Measurements from ENCODE around the gene SPART. TPM values are rescaled to one million over a fixed set of nuclear protein-coding genes. Genes with fewer than 3 reads are reported as not detected.
"Not testable (repeated sequence)": the region's sequence is repeated elsewhere in the genome, so short reads cannot be mapped to it uniquely, and the experiment has no call there.

The SPART gene
- total RNA-seq, 4 donors from 2014 or later, result 14.1 to 27.6 (median 18.2) TPM

DNA sequence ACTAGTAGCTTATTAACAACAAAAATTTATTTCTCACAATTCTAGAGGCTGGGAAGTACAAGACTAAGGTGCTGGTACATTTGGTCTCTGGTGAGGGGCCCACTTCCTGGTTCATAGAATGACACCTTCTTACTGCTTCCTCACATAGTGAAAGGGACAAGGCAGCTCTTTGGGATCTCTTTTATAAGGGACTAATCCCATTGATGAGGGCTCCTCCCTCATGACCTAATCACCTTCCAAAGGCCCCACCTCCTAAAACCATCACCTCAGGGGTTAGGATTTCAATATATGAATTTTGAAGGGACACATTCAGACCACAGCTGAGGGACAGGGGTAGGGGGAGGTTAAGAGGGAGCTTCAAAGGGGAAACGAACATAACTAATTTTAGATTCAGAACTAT is 20.3 kb downstream of the SPART start:
- TF ChIP-seq CTCF (IDR thresholded peaks at IDR 0.05) (no peak), POLR2AphosphoS5 (IDR thresholded peaks at IDR 0.05) (no peak), POLR2A (IDR thresholded peaks at IDR 0.05) (no peak), EP300 (IDR thresholded peaks at IDR 0.05; ENCODE audit: low read depth) (no peak)
- intact Hi-C loops (cut with DNase I; ENCODE audit: low total_unique reads), result no loop called here
- WGBS, 2 donors (ENCODE audit: low coverage in 1 of 2), result 91% methylated on average over 1 of the region's 1 CpG; no CpG with 5 or more reads in 1 of the 2 donors

GRCh38 chr13:36324881-36325280 is 21.3 kb downstream of the SPART start:
- in situ Hi-C loops (cut with MboI; ENCODE audit: low pct_ligation_motif_present in 1 of 4, low pct_unique_long_range_greater_than_20kb in 1 of 4, low sequenced_read_pairs in 3 of 4), result not testable (repeated sequence)

More for the DNA sequence above, 20.3 kb downstream of the SPART start:
- Histone ChIP-seq H3K27me3 (no peaks in the 10 kb centered on the region), H3K36me3 (peaks cover 0 to 20% (median 2%) of the 10 kb centered on the region in 4 donors), H3K4me3 (no peak overlapping the region), H3K4me1 (no peaks in the 10 kb centered on the region), H3K9me3 (no peaks in the 10 kb centered on the region), H3K27ac (no peak overlapping the region)
- in situ Hi-C loops (cut with MboI; ENCODE audit: low pct_ligation_motif_present in 1 of 4, low pct_unique_long_range_greater_than_20kb in 1 of 4, low sequenced_read_pairs in 3 of 4), result no loop called here
- DNase-seq, result no peak

DNA sequence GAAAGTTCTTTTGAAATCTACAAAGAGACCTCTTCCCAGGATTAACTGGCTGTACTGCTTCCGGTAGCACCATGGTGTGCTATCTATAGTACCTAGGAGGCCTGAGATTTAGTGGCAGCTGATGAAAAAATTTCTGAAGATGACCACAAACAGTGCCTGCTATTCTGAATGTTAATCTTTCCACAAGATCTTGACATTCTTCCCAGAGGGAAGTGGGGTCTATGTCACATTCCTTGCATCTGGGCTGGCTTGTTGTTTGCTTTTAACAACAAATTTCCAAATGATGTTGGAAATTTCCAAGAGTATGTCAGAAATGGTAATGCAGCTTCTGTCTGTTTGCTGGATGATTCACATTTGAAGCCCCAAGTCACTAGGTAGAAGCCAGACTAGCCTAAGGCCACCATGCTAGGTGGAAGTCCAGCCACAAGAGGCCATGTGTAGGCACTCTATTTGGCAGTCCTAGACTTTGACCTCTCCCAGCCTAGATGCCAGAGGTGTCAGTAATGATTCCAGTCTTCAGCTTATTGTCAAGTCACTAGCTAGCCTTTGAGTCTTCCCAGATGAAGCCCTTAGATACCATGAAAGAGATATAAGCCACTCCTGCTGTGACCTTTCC is 22.1 kb downstream of the SPART start:
- Histone ChIP-seq H3K4me1 (no peaks in the 10 kb centered on the region), H3K9me3 (no peaks in the 10 kb centered on the region), H3K4me3 (no peak overlapping the region), H3K27me3 (no peaks in the 10 kb centered on the region), H3K36me3 (peaks cover 0 to 20% (median 2%) of the 10 kb centered on the region in 4 donors), H3K27ac (no peak overlapping the region)
- no peak for TF ChIP-seq POLR2A (IDR thresholded peaks at IDR 0.05)
- no peak for TF ChIP-seq CTCF (IDR thresholded peaks at IDR 0.05)
- TF ChIP-seq EP300 (IDR thresholded peaks at IDR 0.05; ENCODE audit: low read depth), result no peak
- TF ChIP-seq POLR2AphosphoS5 (IDR thresholded peaks at IDR 0.05), result no peak
- in situ Hi-C loops (cut with MboI; ENCODE audit: low pct_ligation_motif_present in 1 of 4, low pct_unique_long_range_greater_than_20kb in 1 of 4, low sequenced_read_pairs in 3 of 4), result no loop called here
- no peak for DNase-seq
- 80 to 100% methylated on average over 1 of the region's 1 CpG for WGBS, 2 donors (ENCODE audit: low coverage in 1 of 2)
- intact Hi-C loops (cut with DNase I; ENCODE audit: low total_unique reads), result no loop called here

More at GRCh38 chr13:36324881-36325280, 21.3 kb downstream of the SPART start:
- H3K27me3 ChIP-seq; H3K4me3 ChIP-seq; DNase-seq; H3K27ac ChIP-seq; intact Hi-C loops (cut with DNase I; ENCODE audit: low total_unique reads); H3K4me1 ChIP-seq; H3K9me3 ChIP-seq: not testable (repeated sequence)
- WGBS, 2 donors (ENCODE audit: low coverage in 1 of 2), result 73 to 83% methylated on average over 2 to 5 of the region's 5 CpGs
- H3K36me3 ChIP-seq, result peaks cover 0 to 20% (median 2%) of the 10 kb centered on the region in 4 donors

DNA sequence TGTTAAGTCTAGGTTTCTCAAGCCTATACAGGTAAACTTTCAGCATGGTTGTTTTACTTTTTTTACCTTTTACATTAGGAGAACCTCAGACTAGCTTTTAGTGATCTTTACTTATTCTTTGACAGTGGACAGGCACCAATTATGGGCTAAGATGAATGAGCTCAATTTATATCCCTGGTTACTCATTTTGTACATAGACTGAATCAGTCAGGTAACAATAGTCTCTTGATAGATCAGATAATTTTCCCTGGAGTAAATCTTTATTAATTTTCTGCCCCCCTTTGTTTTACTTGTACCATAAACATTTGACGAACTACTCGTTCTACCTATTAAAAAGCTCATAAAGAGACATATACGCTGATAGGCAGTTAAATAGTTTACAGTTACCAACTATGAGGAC is 22.8 kb downstream of the SPART start:
- H3K36me3 ChIP-seq, result peaks cover 0 to 17% (median 2%) of the 10 kb centered on the region in 4 donors
- no peak overlapping the region for H3K27ac ChIP-seq
- in situ Hi-C loops (cut with MboI; ENCODE audit: low pct_ligation_motif_present in 1 of 4, low pct_unique_long_range_greater_than_20kb in 1 of 4, low sequenced_read_pairs in 3 of 4) (no loop called here), intact Hi-C loops (cut with DNase I; ENCODE audit: low total_unique reads) (no loop called here)
- H3K27me3 ChIP-seq, result no peaks in the 10 kb centered on the region
- DNase-seq, result no peak
- WGBS, 2 donors (ENCODE audit: low coverage in 1 of 2), result 95 to 96% methylated on average over 2 to 3 of the region's 3 CpGs
- no peaks in the 10 kb centered on the region for H3K4me1 ChIP-seq
- no peaks in the 10 kb centered on the region for H3K9me3 ChIP-seq
- no peak overlapping the region for H3K4me3 ChIP-seq
- no peak for TF ChIP-seq CTCF (IDR thresholded peaks at IDR 0.05)

DNA sequence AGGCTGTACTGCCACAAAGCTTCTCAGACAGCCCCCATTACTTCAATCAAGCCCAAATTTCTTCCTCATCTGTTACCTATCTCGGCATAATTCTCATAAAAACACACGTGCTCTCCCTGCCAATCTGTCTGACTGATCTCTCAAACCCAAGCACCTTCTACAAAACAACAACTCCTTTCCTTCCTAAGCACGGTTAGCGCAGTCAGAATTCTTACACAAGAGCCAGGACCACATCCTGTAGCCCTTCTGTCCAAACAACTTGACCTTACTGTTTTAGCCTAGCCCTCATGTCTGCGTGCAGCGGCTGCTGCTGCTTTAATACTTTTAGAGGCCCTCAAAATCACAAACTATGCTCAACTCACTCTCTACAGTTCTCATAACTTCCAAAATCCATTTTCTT is 26.4 kb downstream of the SPART start:
- intact Hi-C loops (cut with DNase I; ENCODE audit: low total_unique reads); DNase-seq; H3K27ac ChIP-seq; H3K4me1 ChIP-seq; H3K27me3 ChIP-seq; H3K9me3 ChIP-seq; H3K4me3 ChIP-seq; in situ Hi-C loops (cut with MboI; ENCODE audit: low pct_ligation_motif_present in 1 of 4, low pct_unique_long_range_greater_than_20kb in 1 of 4, low sequenced_read_pairs in 3 of 4): not testable (repeated sequence)
- 67 to 86% methylated on average over 3 to 6 of the region's 6 CpGs for WGBS, 2 donors (ENCODE audit: low coverage in 1 of 2)
- peaks cover 0 to 11% (median 2%) of the 10 kb centered on the region in 4 donors for H3K36me3 ChIP-seq
